ENCODE measurements around the gene MRPL49.
"Not testable (repeated sequence)": the region's sequence is repeated elsewhere in the genome, so short reads cannot be mapped to it uniquely, and the experiment has no call there.

The MRPL49 gene

GRCh38 chr11:65114538-65115171 lies 7.5 kb upstream of the MRPL49 start:
- ChIA-PET CTCF (no interaction called here), POLR2A (no interaction called here)
- TF ChIP-seq SP1 (IDR thresholded peaks at IDR 0.05): no peak
- TF ChIP-seq ELF4 (IDR thresholded peaks at IDR 0.05): no peak
- TF ChIP-seq FOXA1 (IDR thresholded peaks at IDR 0.05): no peak
- TF ChIP-seq FOXM1 (IDR thresholded peaks at IDR 0.05; ENCODE audit: borderline replicate concordance): no peak
- TF ChIP-seq NFRKB (IDR thresholded peaks at IDR 0.05): no peak
- TF ChIP-seq L3MBTL2 (conservative IDR thresholded peaks at IDR 0.05): no peak
- no peak for TF ChIP-seq PKNOX1 (IDR thresholded peaks at IDR 0.05)
- no peak for TF ChIP-seq SUZ12 (IDR thresholded peaks at IDR 0.05)
- TF ChIP-seq TARDBP (IDR thresholded peaks at IDR 0.05): no peak
- no peak for TF ChIP-seq CTBP1 (IDR thresholded peaks at IDR 0.05; ENCODE audit: borderline replicate concordance)
- no peak for TF ChIP-seq BHLHE40 (IDR thresholded peaks at IDR 0.05; ENCODE audit: borderline replicate concordance)
- TF ChIP-seq ZNF384 (IDR thresholded peaks at IDR 0.05): no peak
- no peak for TF ChIP-seq HDGF (IDR thresholded peaks at IDR 0.05; ENCODE audit: borderline replicate concordance)
- no peak for TF ChIP-seq ARNT (IDR thresholded peaks at IDR 0.05)
- DNase-seq (ENCODE audit: extremely low spot score): no peak

GRCh38 chr11:65115361-65116082 lies 6.6 kb upstream of the MRPL49 start:
- TF ChIP-seq HDGF (IDR thresholded peaks at IDR 0.05; ENCODE audit: borderline replicate concordance) (0 out of 2 replicates have a peak, but pooled peaks have one; percentile 16), ELF4 (IDR thresholded peaks at IDR 0.05) (0 out of 2 replicates have a peak, but pooled peaks have one; percentile 18), BHLHE40 (IDR thresholded peaks at IDR 0.05; ENCODE audit: borderline replicate concordance) (no peak), PKNOX1 (IDR thresholded peaks at IDR 0.05) (no peak), TARDBP (IDR thresholded peaks at IDR 0.05) (no peak)
- DNase-seq (ENCODE audit: extremely low spot score): no peak
- CTCF ChIA-PET: no interaction called here
- POLR2A ChIA-PET: interaction anchor here (1.0 to 2.3 kb wide), 2 partner anchors 13 to 32 kb away, joined by 3 to 6 read pairs; no protein-coding TSS in a partner anchor

GRCh38 chr11:65116370-65117205 lies 5.5 kb upstream of the MRPL49 start:
- TF ChIP-seq L3MBTL2 (conservative IDR thresholded peaks at IDR 0.05) (peak; percentile 94), HDGF (IDR thresholded peaks at IDR 0.05; ENCODE audit: borderline replicate concordance) (no peak), CTBP1 (IDR thresholded peaks at IDR 0.05; ENCODE audit: borderline replicate concordance) (no peak)
- CTCF ChIA-PET: interaction anchor here (0.6 to 1.1 kb wide), 3 partner anchors 91 to 229 kb away, joined by 3 to 8 read pairs (median 4); no protein-coding TSS in a partner anchor
- POLR2A ChIA-PET: interaction anchor here (0.7 to 2.5 kb wide), 11 partner anchors 9 to 267 kb away, joined by 3 to 13 read pairs (median 3); partner anchors contain the start of genes CAPN1, POLA2, SAC3D1 and SYVN1
- no peak for DNase-seq (ENCODE audit: extremely low spot score)

- TF ChIP-seq ELF4 (IDR thresholded peaks at IDR 0.05) (peak; percentile 43), L3MBTL2 (conservative IDR thresholded peaks at IDR 0.05) (no peak), CTBP1 (IDR thresholded peaks at IDR 0.05; ENCODE audit: borderline replicate concordance) (no peak), FOXK2 (IDR thresholded peaks at IDR 0.05) (no peak)
- CTCF ChIA-PET: interaction anchor here (0.6 to 1.1 kb wide), 4 partner anchors 34 to 229 kb away, joined by 3 to 8 read pairs (median 4); partner anchors contain the start of gene CDCA5
- peak; percentile 92 for DNase-seq (ENCODE audit: extremely low spot score)
- POLR2A ChIA-PET: interaction anchor here (0.9 to 2.5 kb wide), 12 partner anchors 11 to 315 kb away, joined by 3 to 13 read pairs (median 3); partner anchors contain the start of genes CAPN1, POLA2, SAC3D1 and SYVN1
Measured at GRCh38 chr11:65117206-65118096, 4.7 kb upstream of the MRPL49 start, which contains the start of gene ZNHIT2. Gene ZNHIT2, minus strand, starts transcription at chr11:65117701. Its CDS starts 48 bp downstream, at chr11:65117653.

GRCh38 chr11:65118097-65118837 lies 3.9 kb upstream of the MRPL49 start:
- no peak for DNase-seq (ENCODE audit: extremely low spot score)
- TF ChIP-seq NFRKB (IDR thresholded peaks at IDR 0.05): no peak
- TF ChIP-seq SUZ12 (IDR thresholded peaks at IDR 0.05): no peak
- TF ChIP-seq CTBP1 (IDR thresholded peaks at IDR 0.05; ENCODE audit: borderline replicate concordance): no peak
- no peak for TF ChIP-seq HDGF (IDR thresholded peaks at IDR 0.05; ENCODE audit: borderline replicate concordance)
- no peak for TF ChIP-seq FOXK2 (IDR thresholded peaks at IDR 0.05)
- no peak for TF ChIP-seq SP1 (IDR thresholded peaks at IDR 0.05)
- no peak for TF ChIP-seq ARNT (IDR thresholded peaks at IDR 0.05)
- no peak for TF ChIP-seq FOXM1 (IDR thresholded peaks at IDR 0.05; ENCODE audit: borderline replicate concordance)
- TF ChIP-seq FOXA1 (IDR thresholded peaks at IDR 0.05): no peak
- TF ChIP-seq BHLHE40 (IDR thresholded peaks at IDR 0.05; ENCODE audit: borderline replicate concordance): no peak
- POLR2A ChIA-PET: interaction anchor here (0.9 to 2.5 kb wide), 8 partner anchors 10 to 316 kb away, joined by 3 to 13 read pairs (median 4); partner anchors contain the start of genes CAPN1 and SYVN1
- CTCF ChIA-PET: interaction anchor here (0.5 to 0.7 kb wide), 2 partner anchors 12 to 42 kb away, joined by 3 read pairs; no protein-coding TSS in a partner anchor

- POLR2A ChIA-PET: interaction anchor here (1.0 to 2.5 kb wide), 2 partner anchors 16 to 238 kb away, joined by 3 to 13 read pairs; partner anchors contain the start of gene SYVN1
- not testable (repeated sequence) for DNase-seq (ENCODE audit: extremely low spot score)
- CTCF ChIA-PET: interaction anchor here (0.5 to 0.7 kb wide), 2 partner anchors 13 to 43 kb away, joined by 3 read pairs; no protein-coding TSS in a partner anchor
Measured at GRCh38 chr11:65118891-65119669, 3.0 kb upstream of the MRPL49 start.
